Suprapubic skin (tissue), 4 donors: ENCODE results near the gene MTA1.

ENCODE experiments used
- EP300 ChIP-seq: sonication (generic); formaldehyde crosslinking; IDR thresholded peaks from one replicate; pipeline ENCODE4 v1.6.1; 2017; ENCODE audit warnings: antibody characterized with exemption
- POLR2A ChIP-seq, 2 donors: fragments of 450-650 bp; IDR thresholded peaks; one replicate each; pipeline ENCODE4 v1.6.1; 2017; ENCODE audit warnings: antibody characterized with exemption in 2 of 2, mild to moderate bottlenecking in 2 of 2, moderate library complexity in 2 of 2
- POLR2AphosphoS5 ChIP-seq, 3 donors: sonication (generic); formaldehyde crosslinking; IDR thresholded peaks; one replicate each; pipeline ENCODE4 v1.6.1; 2017; ENCODE audit warnings: antibody characterized with exemption in 3 of 3
- TF ChIP-seq, protein P1 (sequence below), 2 donors: fragments of 200-600 bp in 1 of 2; fragments of 450-650 bp in 1 of 2; sonication (generic) in 1 of 2; IDR thresholded peaks; one replicate each; pipeline ENCODE4 v1.5.1; 2016 to 2019; ENCODE audit warnings: antibody characterized with exemption in 2 of 2, mild to moderate bottlenecking in 1 of 2, moderate library complexity in 1 of 2

DNA sequence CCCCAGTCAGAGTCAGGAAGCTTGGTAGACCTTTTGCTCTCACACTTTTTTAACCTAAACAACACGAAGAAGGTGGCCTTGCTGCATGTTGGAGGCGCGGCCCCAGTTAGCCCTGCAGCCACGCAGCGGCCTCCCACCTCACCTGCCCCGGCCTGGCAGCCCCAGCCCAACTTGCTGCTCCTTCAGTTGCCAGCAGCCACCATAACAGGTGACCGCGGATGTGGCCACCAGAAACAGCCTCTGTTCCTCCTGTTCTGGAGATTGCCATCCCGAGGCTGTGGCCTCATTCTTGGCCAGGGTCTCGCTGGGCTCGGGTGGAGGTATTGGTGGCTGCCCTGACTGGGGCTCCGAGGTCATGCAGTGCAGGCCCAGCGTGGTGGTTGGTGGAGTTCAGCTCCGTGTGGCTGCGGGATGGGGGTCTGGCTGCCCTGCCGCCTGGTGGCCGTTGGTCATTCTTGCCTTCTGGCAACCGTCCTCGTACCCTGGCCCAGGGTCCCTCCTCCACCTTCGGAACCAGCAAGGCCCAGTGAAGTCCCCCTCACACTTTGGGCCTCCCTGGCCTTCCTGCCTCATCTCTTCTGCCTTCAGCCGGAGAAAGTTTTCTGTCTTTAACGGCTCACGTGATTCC, 42.0 kb upstream of the MTA1 start:
- TF ChIP-seq POLR2A (IDR thresholded peaks at IDR 0.05) (no peak), EP300 (no peak), POLR2AphosphoS5 (IDR thresholded peaks at IDR 0.05) (no peak)
- TF ChIP-seq, protein P1, sequence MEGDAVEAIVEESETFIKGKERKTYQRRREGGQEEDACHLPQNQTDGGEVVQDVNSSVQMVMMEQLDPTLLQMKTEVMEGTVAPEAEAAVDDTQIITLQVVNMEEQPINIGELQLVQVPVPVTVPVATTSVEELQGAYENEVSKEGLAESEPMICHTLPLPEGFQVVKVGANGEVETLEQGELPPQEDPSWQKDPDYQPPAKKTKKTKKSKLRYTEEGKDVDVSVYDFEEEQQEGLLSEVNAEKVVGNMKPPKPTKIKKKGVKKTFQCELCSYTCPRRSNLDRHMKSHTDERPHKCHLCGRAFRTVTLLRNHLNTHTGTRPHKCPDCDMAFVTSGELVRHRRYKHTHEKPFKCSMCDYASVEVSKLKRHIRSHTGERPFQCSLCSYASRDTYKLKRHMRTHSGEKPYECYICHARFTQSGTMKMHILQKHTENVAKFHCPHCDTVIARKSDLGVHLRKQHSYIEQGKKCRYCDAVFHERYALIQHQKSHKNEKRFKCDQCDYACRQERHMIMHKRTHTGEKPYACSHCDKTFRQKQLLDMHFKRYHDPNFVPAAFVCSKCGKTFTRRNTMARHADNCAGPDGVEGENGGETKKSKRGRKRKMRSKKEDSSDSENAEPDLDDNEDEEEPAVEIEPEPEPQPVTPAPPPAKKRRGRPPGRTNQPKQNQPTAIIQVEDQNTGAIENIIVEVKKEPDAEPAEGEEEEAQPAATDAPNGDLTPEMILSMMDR (IDR thresholded peaks at IDR 0.05) = no peak
